ENCODE data around the gene TLE6. TPM values are rescaled to one million over a fixed set of nuclear protein-coding genes. Genes with fewer than 3 reads are reported as not detected.

Gene TLE6
- total RNA-seq, 1 donor from 2014 or later, result 6.7 TPM

GRCh38 chr19:3012621-3013262 lies 35.4 kb downstream of the TLE6 start:
- Histone ChIP-seq H3K27ac (no peak overlapping the region), H3K27me3 (no peaks in the 10 kb centered on the region), H3K4me3 (no peak overlapping the region), H3K4me1 (no peaks in the 10 kb centered on the region), H3K9me3 (no peaks in the 10 kb centered on the region), H3K36me3 (peaks cover 28% of the 10 kb centered on the region)
- no peak for ATAC-seq
- no peak for DNase-seq
- no peak for TF ChIP-seq CTCF (IDR thresholded peaks at IDR 0.05)
- intact Hi-C loops (cut with DNase I), result no loop called here

GRCh38 chr19:3013263-3013725 lies 35.9 kb downstream of the TLE6 start:
- no peaks in the 10 kb centered on the region for H3K27me3 ChIP-seq
- no peak for DNase-seq
- H3K36me3 ChIP-seq, result peaks cover 28% of the 10 kb centered on the region
- H3K4me1 ChIP-seq, result no peaks in the 10 kb centered on the region
- no peaks in the 10 kb centered on the region for H3K9me3 ChIP-seq
- no peak for ATAC-seq
- H3K27ac ChIP-seq, result no peak overlapping the region
- intact Hi-C loops (cut with DNase I), result no loop called here
- TF ChIP-seq CTCF (IDR thresholded peaks at IDR 0.05), result no peak
- no peak overlapping the region for H3K4me3 ChIP-seq

GRCh38 chr19:3014135-3014534 lies 36.8 kb downstream of the TLE6 start:
- intact Hi-C loops (cut with DNase I), result no loop called here
- Histone ChIP-seq H3K27me3 (no peaks in the 10 kb centered on the region), H3K36me3 (peaks cover 26% of the 10 kb centered on the region), H3K4me1 (no peaks in the 10 kb centered on the region), H3K9me3 (no peaks in the 10 kb centered on the region), H3K4me3 (no peak overlapping the region), H3K27ac (no peak overlapping the region)
- DNase-seq (no peak), ATAC-seq (no peak)
- TF ChIP-seq CTCF (IDR thresholded peaks at IDR 0.05), result no peak

GRCh38 chr19:3015126-3016057 lies 38.0 kb downstream of the TLE6 start:
- TF ChIP-seq CTCF (IDR thresholded peaks at IDR 0.05), result no peak
- Histone ChIP-seq H3K4me1 (no peaks in the 10 kb centered on the region), H3K9me3 (no peaks in the 10 kb centered on the region), H3K4me3 (no peak overlapping the region), H3K27ac (no peak overlapping the region), H3K36me3 (peaks cover 21% of the 10 kb centered on the region), H3K27me3 (no peaks in the 10 kb centered on the region)
- intact Hi-C loops (cut with DNase I), result no loop called here
- DNase-seq (no peak), ATAC-seq (no peak)

GRCh38 chr19:3017923-3018322 lies 40.6 kb downstream of the TLE6 start:
- no peak for TF ChIP-seq CTCF (IDR thresholded peaks at IDR 0.05)
- Histone ChIP-seq H3K9me3 (no peaks in the 10 kb centered on the region), H3K4me1 (no peaks in the 10 kb centered on the region), H3K27me3 (no peaks in the 10 kb centered on the region), H3K27ac (no peak overlapping the region), H3K36me3 (peaks cover 15% of the 10 kb centered on the region), H3K4me3 (no peak overlapping the region)
- ATAC-seq, result no peak
- no peak for DNase-seq
- intact Hi-C loops (cut with DNase I), result no loop called here

All from upper lobe of right lung (tissue), 1 donor.